Ovary (tissue), 3 donors: ENCODE measurements around the gene MRPL39.

Experiments
- CTCF ChIP-seq, 3 donors: fragments of 450-650 bp in 2 of 3; fragments of 200-600 bp in 1 of 3; IDR thresholded peaks; one replicate each; pipeline versions ENCODE4 v1.5.1 to v1.8.0; 2016 to 2022; ENCODE audit warnings: antibody characterized with exemption in 3 of 3, mild to moderate bottlenecking in 1 of 3
- EP300 ChIP-seq: sonication (generic); formaldehyde crosslinking; IDR thresholded peaks from one replicate; pipeline ENCODE4 v1.6.1; 2017; ENCODE audit warnings: antibody characterized with exemption
- POLR2A ChIP-seq: fragments of 450-650 bp; IDR thresholded peaks from one replicate; pipeline ENCODE4 v1.6.1; 2017; ENCODE audit warnings: antibody characterized with exemption, mild to moderate bottlenecking, moderate library complexity
- donor health status: DM: no; HTN: no; CAD: no.

- TF ChIP-seq CTCF (IDR thresholded peaks at IDR 0.05) = no peak
- TF ChIP-seq EP300 = no peak
- TF ChIP-seq POLR2A = no peak
These were observed 41.7 kb downstream of the MRPL39 start for GRCh38 chr21:25565272-25566211.
